HT-29 (cell line): ENCODE results near the gene PRKN. TPM values are rescaled to one million over a fixed set of nuclear protein-coding genes. Genes with fewer than 3 reads are reported as not detected.

Experiments used
- DNase-seq: peaks from one replicate; pipeline ENCODE4 v3.0.0-alpha.2; 2015; ENCODE audit warnings: low spot score
- total RNA-seq: library from RNA; depleted of rRNA; stranded (reverse); fragments of >200 nt; shearing (Covaris generic); gene quantifications from 2 replicates; pipeline ENCODE4 v1.2.3, GENCODE V29; 2014

PRKN gene
- total RNA-seq, 1 experiment from 2014 or later = 3.4 TPM

GRCh38 chr6:162125659-162126058, 601.9 kb downstream of the PRKN start:
- DNase-seq = no peak

GRCh38 chr6:162124710-162125435, 602.7 kb downstream of the PRKN start:
- no peak for DNase-seq

GRCh38 chr6:162123797-162124196, 603.8 kb downstream of the PRKN start:
- DNase-seq = peak; percentile 22

GRCh38 chr6:162119341-162119740, 608.2 kb downstream of the PRKN start:
- no peak for DNase-seq

GRCh38 chr6:162118706-162119105, 608.9 kb downstream of the PRKN start:
- DNase-seq = no peak

GRCh38 chr6:162116902-162117525, 610.6 kb downstream of the PRKN start:
- no peak for DNase-seq

GRCh38 chr6:162109480-162110050, 618.0 kb downstream of the PRKN start:
- no peak for DNase-seq

GRCh38 chr6:162108041-162108440, 619.5 kb downstream of the PRKN start:
- no peak for DNase-seq

- no peak for DNase-seq
These were observed 627.5 kb downstream of the PRKN start for GRCh38 chr6:162100096-162100495.

GRCh38 chr6:162099685-162100084, 627.9 kb downstream of the PRKN start:
- DNase-seq = no peak

GRCh38 chr6:162092816-162093502, 634.6 kb downstream of the PRKN start:
- no peak for DNase-seq

- no peak for DNase-seq
These were observed 636.8 kb downstream of the PRKN start for GRCh38 chr6:162090734-162091133.

GRCh38 chr6:162088091-162088490, 639.5 kb downstream of the PRKN start:
- no peak for DNase-seq

GRCh38 chr6:162085561-162085960, 642.0 kb downstream of the PRKN start:
- no peak for DNase-seq

- DNase-seq = no peak
These were observed 645.0 kb downstream of the PRKN start for GRCh38 chr6:162082520-162082919.

- no peak for DNase-seq
These were observed 648.9 kb downstream of the PRKN start for GRCh38 chr6:162078667-162079066.

- DNase-seq = no peak
These were observed 649.4 kb downstream of the PRKN start for GRCh38 chr6:162078126-162078525.

GRCh38 chr6:162076816-162077215, 650.8 kb downstream of the PRKN start:
- DNase-seq = no peak

- no peak for DNase-seq
These were observed 652.8 kb downstream of the PRKN start for GRCh38 chr6:162074641-162075275.

GRCh38 chr6:162070639-162071038, 656.9 kb downstream of the PRKN start:
- no peak for DNase-seq

GRCh38 chr6:162069995-162070394, 657.6 kb downstream of the PRKN start:
- DNase-seq = no peak

- no peak for DNase-seq
These were observed 659.2 kb downstream of the PRKN start for GRCh38 chr6:162068340-162068739.
